T-helper 9 cell (primary cell): ENCODE measurements around the gene CDH26.

Experiments used
- DNase-seq: peaks from one replicate; pipeline ENCODE4 v3.0.0-alpha.2; 2020
- total RNA-seq, 2 donors: gene quantifications; one replicate each; lab custom pipeline; 2026; lab: John Stamatoyannopoulos, UW

Gene CDH26
- 1.6 to 2.4 reads per million in 2 donors for total RNA-seq

GRCh38 chr20:59958123-59958522, at the start of gene CDH26:
CDH26 (plus strand) TSS chr20:59958423; CDS start chr20:59958727, 304 bp downstream.
- DNase-seq: no peak

- DNase-seq: no peak
Measured at GRCh38 chr20:59908855-59909254, 49.4 kb upstream of the CDH26 start.

- DNase-seq: no peak
Measured at GRCh38 chr20:59911041-59911440, 47.2 kb upstream of the CDH26 start.

GRCh38 chr20:59912609-59913008, 45.6 kb upstream of the CDH26 start:
- no peak for DNase-seq

GRCh38 chr20:59920944-59921343, 37.3 kb upstream of the CDH26 start:
- DNase-seq: no peak

- no peak for DNase-seq
Measured at GRCh38 chr20:59923514-59923913, 34.7 kb upstream of the CDH26 start.

GRCh38 chr20:59925359-59925758, 32.9 kb upstream of the CDH26 start:
- no peak for DNase-seq

GRCh38 chr20:59925899-59926298, 32.3 kb upstream of the CDH26 start:
- DNase-seq: no peak

- no peak for DNase-seq
Measured at GRCh38 chr20:59931511-59932312, 26.5 kb upstream of the CDH26 start.

GRCh38 chr20:59932616-59933295, 25.5 kb upstream of the CDH26 start:
- DNase-seq: no peak

- DNase-seq: peak; percentile 48
Measured at GRCh38 chr20:59933296-59933848, 24.9 kb upstream of the CDH26 start, which contains the start of gene SYCP2. SYCP2 (minus strand) TSS chr20:59933637; CDS start chr20:59922413, 11,224 bp downstream.

GRCh38 chr20:59933849-59934585, 24.2 kb upstream of the CDH26 start:
- DNase-seq: peak; percentile 78

- no peak for DNase-seq
Measured at GRCh38 chr20:59935457-59936185, 22.6 kb upstream of the CDH26 start.

- no peak for DNase-seq
Measured at GRCh38 chr20:59936409-59936808, 21.8 kb upstream of the CDH26 start.

GRCh38 chr20:59937150-59937549, 21.1 kb upstream of the CDH26 start:
- DNase-seq: no peak

GRCh38 chr20:59938221-59938620, 20.0 kb upstream of the CDH26 start:
- DNase-seq: no peak

- DNase-seq: no peak
Measured at GRCh38 chr20:59938696-59939051, 19.5 kb upstream of the CDH26 start.

- no peak for DNase-seq
Measured at GRCh38 chr20:59939052-59939878, 19.0 kb upstream of the CDH26 start.

- no peak for DNase-seq
Measured at GRCh38 chr20:59939879-59940128, 18.4 kb upstream of the CDH26 start.

GRCh38 chr20:59940129-59940955, 17.9 kb upstream of the CDH26 start, which contains the start of the genes FAM217B and PPP1R3D:
FAM217B (plus strand) TSS chr20:59940389; CDS start chr20:59943944, 3,555 bp downstream.
PPP1R3D (minus strand) TSS chr20:59940305; CDS start chr20:59939931, 374 bp downstream.
- DNase-seq: peak; percentile 84

GRCh38 chr20:59940956-59941294, 17.3 kb upstream of the CDH26 start:
- no peak for DNase-seq
